Ascending aorta (tissue), 2 donors: ENCODE results near the gene GSC2. TPM values are rescaled to one million over a fixed set of nuclear protein-coding genes. Genes with fewer than 3 reads are reported as not detected.

Source experiments
- DNase-seq, 2 donors: peaks; one replicate each; pipeline ENCODE4 v3.0.0-alpha.2; 2019; ENCODE audit warnings: low spot score in 2 of 2
- H3K27ac ChIP-seq, 2 donors: fragments of 200-600 bp; sonication (generic); one replicate each; pipeline ENCODE4 v1.5.1; 2016 to 2017; ENCODE audit warnings: mild to moderate bottlenecking in 1 of 2
- H3K27me3 ChIP-seq: fragments of 200-600 bp; sonication (generic); one replicate; pipeline ENCODE4 v1.5.1; 2017
- H3K36me3 ChIP-seq, 2 donors: fragments of 200-600 bp; sonication (generic); one replicate each; pipeline ENCODE4 v1.5.1; 2016
- H3K4me1 ChIP-seq, 2 donors: fragments of 200-600 bp; sonication (generic); one replicate each; pipeline ENCODE4 v1.5.1; 2016 to 2017; ENCODE audit warnings: mild to moderate bottlenecking in 1 of 2
- H3K4me3 ChIP-seq, 2 donors: fragments of 200-600 bp; sonication (generic); one replicate each; pipeline ENCODE4 v1.5.1; 2016 to 2017; ENCODE audit warnings: mild to moderate bottlenecking in 1 of 2
- H3K9me3 ChIP-seq, 2 donors: fragments of 200-600 bp; sonication (generic); one replicate each; pipeline ENCODE4 v1.5.1; 2016
- intact Hi-C: fragments of 100-400 bp; cut with DNase I; formaldehyde crosslinking; loops from one replicate; pipeline ENCODE4 v1.15.1; 2023
- total RNA-seq: library from RNA; depleted of rRNA; stranded (reverse); fragments of >200 nt; gene quantifications from one replicate; pipeline ENCODE4 v1.1.0, GENCODE V29; 2016
- TF ChIP-seq, protein P1 (sequence below), 3 experiments: fragments of 200-600 bp in 2 of 3; fragments of 450-650 bp in 1 of 3; sonication (generic) in 2 of 3; IDR thresholded peaks; one replicate each; pipeline ENCODE4 v1.5.1; 2016 to 2019; ENCODE audit warnings: antibody characterized with exemption in 3 of 3, mild to moderate bottlenecking in 1 of 3, moderate library complexity in 1 of 3

Gene GSC2
- total RNA-seq, 1 donor from 2014 or later, result not detected

GRCh38 chr22:19105456-19105855, 44.6 kb downstream of the GSC2 start:
- Histone ChIP-seq H3K4me1 (peaks cover 0 to 21% of the 10 kb centered on the region in 2 donors), H3K27ac (no peak overlapping the region), H3K9me3 (no peaks in the 10 kb centered on the region), H3K4me3 (no peak overlapping the region), H3K36me3 (no peaks in the 10 kb centered on the region), H3K27me3 (no peaks in the 10 kb centered on the region)
- TF ChIP-seq, protein P1, sequence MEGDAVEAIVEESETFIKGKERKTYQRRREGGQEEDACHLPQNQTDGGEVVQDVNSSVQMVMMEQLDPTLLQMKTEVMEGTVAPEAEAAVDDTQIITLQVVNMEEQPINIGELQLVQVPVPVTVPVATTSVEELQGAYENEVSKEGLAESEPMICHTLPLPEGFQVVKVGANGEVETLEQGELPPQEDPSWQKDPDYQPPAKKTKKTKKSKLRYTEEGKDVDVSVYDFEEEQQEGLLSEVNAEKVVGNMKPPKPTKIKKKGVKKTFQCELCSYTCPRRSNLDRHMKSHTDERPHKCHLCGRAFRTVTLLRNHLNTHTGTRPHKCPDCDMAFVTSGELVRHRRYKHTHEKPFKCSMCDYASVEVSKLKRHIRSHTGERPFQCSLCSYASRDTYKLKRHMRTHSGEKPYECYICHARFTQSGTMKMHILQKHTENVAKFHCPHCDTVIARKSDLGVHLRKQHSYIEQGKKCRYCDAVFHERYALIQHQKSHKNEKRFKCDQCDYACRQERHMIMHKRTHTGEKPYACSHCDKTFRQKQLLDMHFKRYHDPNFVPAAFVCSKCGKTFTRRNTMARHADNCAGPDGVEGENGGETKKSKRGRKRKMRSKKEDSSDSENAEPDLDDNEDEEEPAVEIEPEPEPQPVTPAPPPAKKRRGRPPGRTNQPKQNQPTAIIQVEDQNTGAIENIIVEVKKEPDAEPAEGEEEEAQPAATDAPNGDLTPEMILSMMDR (IDR thresholded peaks at IDR 0.05), result no peak
- no peak for DNase-seq
- intact Hi-C loops, result no loop called here

DNA sequence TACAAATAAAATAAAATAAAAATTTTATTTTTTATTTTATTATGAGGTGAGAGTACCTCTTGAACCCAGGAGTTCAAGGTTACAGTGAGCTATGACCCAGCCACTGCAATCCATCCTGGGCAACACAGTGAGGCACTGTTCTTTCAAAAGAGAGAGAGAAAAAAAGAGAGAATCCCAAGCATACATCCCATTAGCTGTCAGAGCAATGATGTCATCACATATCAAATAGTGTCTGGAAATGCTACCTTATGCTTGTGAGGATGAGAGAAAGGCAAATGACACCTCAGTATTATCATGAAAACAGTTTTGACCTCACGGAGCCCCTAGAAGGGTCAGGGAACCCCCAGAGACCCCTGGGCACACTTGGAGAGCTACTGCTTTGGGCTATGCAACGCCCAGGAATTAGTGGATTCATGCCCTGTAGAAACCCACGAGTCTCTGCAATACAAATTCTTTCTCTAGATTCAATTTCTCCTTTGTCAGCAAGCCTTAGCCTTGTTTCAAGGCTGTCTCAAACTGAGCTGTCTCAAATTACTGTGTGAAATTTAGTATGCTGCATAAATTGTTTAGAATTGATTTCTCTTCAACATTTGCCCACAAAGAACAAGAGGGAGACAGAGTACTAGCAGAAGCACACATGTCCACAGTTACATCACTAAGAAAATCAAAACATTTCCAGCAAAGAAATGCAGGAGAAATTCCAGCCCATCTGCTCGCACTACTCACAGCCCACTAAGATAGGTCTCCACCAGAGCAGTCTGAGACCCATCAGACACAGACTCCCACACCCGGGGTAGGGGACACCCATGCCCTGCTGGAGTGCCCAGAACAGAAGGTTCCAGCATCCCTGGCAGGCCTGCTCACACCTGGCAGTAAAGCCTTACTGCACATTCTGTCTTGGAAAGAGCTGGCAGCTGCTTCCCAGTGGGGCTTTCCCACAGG, 45.9 kb downstream of the GSC2 start:
- intact Hi-C loops, result no loop called here
- no peaks in the 10 kb centered on the region for H3K9me3 ChIP-seq
- DNase-seq, result no peak
- no peak overlapping the region for H3K4me3 ChIP-seq
- TF ChIP-seq, protein P1 (IDR thresholded peaks at IDR 0.05), result no peak
- no peaks in the 10 kb centered on the region for H3K27me3 ChIP-seq
- H3K36me3 ChIP-seq, result no peaks in the 10 kb centered on the region
- no peak overlapping the region for H3K27ac ChIP-seq
- H3K4me1 ChIP-seq, result peaks cover 0 to 12% of the 10 kb centered on the region in 2 donors

GRCh38 chr22:19098157-19098556, 51.9 kb downstream of the GSC2 start:
- TF ChIP-seq, protein P1 (IDR thresholded peaks at IDR 0.05), result no peak
- Histone ChIP-seq H3K27ac (no peak overlapping the region), H3K4me3 (no peak overlapping the region), H3K9me3 (no peaks in the 10 kb centered on the region), H3K4me1 (no peaks in the 10 kb centered on the region), H3K36me3 (peaks cover 0 to 14% of the 10 kb centered on the region in 2 donors), H3K27me3 (no peaks in the 10 kb centered on the region)
- intact Hi-C loops, result no loop called here
- no peak for DNase-seq

GRCh38 chr22:19097518-19097917, 52.6 kb downstream of the GSC2 start:
- Histone ChIP-seq H3K9me3 (no peaks in the 10 kb centered on the region), H3K27me3 (no peaks in the 10 kb centered on the region), H3K4me3 (no peak overlapping the region), H3K36me3 (peaks cover 0 to 14% of the 10 kb centered on the region in 2 donors), H3K27ac (no peak overlapping the region), H3K4me1 (no peaks in the 10 kb centered on the region)
- TF ChIP-seq, protein P1 (IDR thresholded peaks at IDR 0.05), result no peak
- DNase-seq, result no peak
- intact Hi-C loops, result no loop called here

Other genes starting within 250 kb of the GSC2 start
- not detected for gene DGCR6, start 244.0 kb downstream of the GSC2 start, total RNA-seq
- gene PRODH, start 214.0 kb downstream of the GSC2 start, total RNA-seq, result 1.4 TPM
- 34.7 TPM for gene DGCR2, start 27.9 kb downstream of the GSC2 start, total RNA-seq
- gene TSSK2, start 19.0 kb downstream of the GSC2 start, total RNA-seq, result not detected
- 30.5 TPM for gene ESS2, start 5.6 kb downstream of the GSC2 start, total RNA-seq
- 89.3 TPM for gene SLC25A1, start 28.4 kb upstream of the GSC2 start, total RNA-seq
- gene CLTCL1, start 141.4 kb upstream of the GSC2 start, total RNA-seq, result 26.0 TPM